ENCODE measurements around the gene CACNA1C. TPM values are rescaled to one million over a fixed set of nuclear protein-coding genes. Genes with fewer than 3 reads are reported as not detected.

CACNA1C gene
- total and polyA plus RNA-seq, 2 donors (not counting 1 experiment from before 2014, with no cell fraction given), result 7.6 to 11.4 TPM

DNA sequence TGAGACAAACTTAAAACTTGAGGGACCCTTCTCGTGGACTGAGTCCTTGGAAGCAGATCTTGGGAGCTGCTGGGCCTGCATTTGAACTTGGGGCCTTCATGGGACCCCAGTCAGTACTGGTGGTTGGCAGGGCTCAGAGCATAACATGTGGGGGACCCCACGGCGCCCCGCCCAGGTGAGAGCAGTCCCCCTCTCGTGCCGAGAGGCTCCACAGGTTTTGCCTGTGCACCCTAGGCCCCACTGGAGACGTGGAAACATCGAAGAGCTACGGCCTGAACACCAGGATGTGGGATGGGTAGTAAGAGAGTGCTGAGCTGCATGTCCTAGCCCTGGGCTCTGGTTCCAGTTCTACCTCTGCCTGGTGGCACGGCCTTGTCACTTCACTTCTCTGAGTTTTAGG lies 84.1 kb downstream of the CACNA1C start:
- H3K9ac ChIP-seq (ENCODE audit: insufficient read depth, low read length), result no peak overlapping the region
- no peak overlapping the region for H3K4me3 ChIP-seq (replicated peaks in 1 of 4; ENCODE audit: control extremely low read depth in 1 of 4, insufficient read depth in 1 of 4, low read depth in 3 of 4, low read length in 4 of 4)
- H4K20me1 ChIP-seq (ENCODE audit: control insufficient read depth, extremely low read depth, insufficient read depth, low read length), result no peaks in the 10 kb centered on the region
- H2AFZ ChIP-seq (ENCODE audit: low read length), result no peak overlapping the region
- no peaks in the 10 kb centered on the region for H3K9me3 ChIP-seq (ENCODE audit: control insufficient read depth, insufficient read depth, low read depth, low read length)
- H3K79me2 ChIP-seq (ENCODE audit: control insufficient read depth, insufficient read depth, low read length), result no peaks in the 10 kb centered on the region
- no peak for DNase-seq (ENCODE audit: low read depth in 2 of 2)
- H3K36me3 ChIP-seq (ENCODE audit: control insufficient read depth, insufficient read depth, low read length), result no peaks in the 10 kb centered on the region
- no peaks in the 10 kb centered on the region for H3K27me3 ChIP-seq (ENCODE audit: control insufficient read depth, insufficient read depth, low read length)
- no peak overlapping the region for H3K4me2 ChIP-seq (ENCODE audit: extremely low read depth, insufficient read depth, low read length)
- H3K4me1 ChIP-seq (ENCODE audit: control insufficient read depth, extremely low read depth, insufficient read depth, low read length), result no peaks in the 10 kb centered on the region
- TF ChIP-seq, protein P1, sequence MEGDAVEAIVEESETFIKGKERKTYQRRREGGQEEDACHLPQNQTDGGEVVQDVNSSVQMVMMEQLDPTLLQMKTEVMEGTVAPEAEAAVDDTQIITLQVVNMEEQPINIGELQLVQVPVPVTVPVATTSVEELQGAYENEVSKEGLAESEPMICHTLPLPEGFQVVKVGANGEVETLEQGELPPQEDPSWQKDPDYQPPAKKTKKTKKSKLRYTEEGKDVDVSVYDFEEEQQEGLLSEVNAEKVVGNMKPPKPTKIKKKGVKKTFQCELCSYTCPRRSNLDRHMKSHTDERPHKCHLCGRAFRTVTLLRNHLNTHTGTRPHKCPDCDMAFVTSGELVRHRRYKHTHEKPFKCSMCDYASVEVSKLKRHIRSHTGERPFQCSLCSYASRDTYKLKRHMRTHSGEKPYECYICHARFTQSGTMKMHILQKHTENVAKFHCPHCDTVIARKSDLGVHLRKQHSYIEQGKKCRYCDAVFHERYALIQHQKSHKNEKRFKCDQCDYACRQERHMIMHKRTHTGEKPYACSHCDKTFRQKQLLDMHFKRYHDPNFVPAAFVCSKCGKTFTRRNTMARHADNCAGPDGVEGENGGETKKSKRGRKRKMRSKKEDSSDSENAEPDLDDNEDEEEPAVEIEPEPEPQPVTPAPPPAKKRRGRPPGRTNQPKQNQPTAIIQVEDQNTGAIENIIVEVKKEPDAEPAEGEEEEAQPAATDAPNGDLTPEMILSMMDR (conservative IDR thresholded peaks at IDR 0.05 in 1 of 2, IDR thresholded peaks at IDR 0.05 in 1 of 2; ENCODE audit: low read depth in 1 of 2, low read length in 2 of 2), result no peak
- no peak for TF ChIP-seq EZH2 (IDR thresholded peaks at IDR 0.05; ENCODE audit: low read length, missing control alignments)
- no peak overlapping the region for H3K27ac ChIP-seq (ENCODE audit: insufficient read depth, low read length)

GRCh38 chr12:2137711-2138110 lies 84.9 kb downstream of the CACNA1C start:
- Histone ChIP-seq H2AFZ (ENCODE audit: low read length) (no peak overlapping the region), H3K4me2 (ENCODE audit: extremely low read depth, insufficient read depth, low read length) (no peak overlapping the region), H3K4me3 (replicated peaks in 1 of 4; ENCODE audit: control extremely low read depth in 1 of 4, insufficient read depth in 1 of 4, low read depth in 3 of 4, low read length in 4 of 4) (no peak overlapping the region), H3K27ac (ENCODE audit: insufficient read depth, low read length) (no peak overlapping the region), H3K9me3 (ENCODE audit: control insufficient read depth, insufficient read depth, low read depth, low read length) (no peaks in the 10 kb centered on the region), H3K27me3 (ENCODE audit: control insufficient read depth, insufficient read depth, low read length) (no peaks in the 10 kb centered on the region), H3K4me1 (ENCODE audit: control insufficient read depth, extremely low read depth, insufficient read depth, low read length) (no peaks in the 10 kb centered on the region), H4K20me1 (ENCODE audit: control insufficient read depth, extremely low read depth, insufficient read depth, low read length) (no peaks in the 10 kb centered on the region), H3K79me2 (ENCODE audit: control insufficient read depth, insufficient read depth, low read length) (no peaks in the 10 kb centered on the region), H3K36me3 (ENCODE audit: control insufficient read depth, insufficient read depth, low read length) (no peaks in the 10 kb centered on the region), H3K9ac (ENCODE audit: insufficient read depth, low read length) (no peak overlapping the region)
- TF ChIP-seq, protein P1 (conservative IDR thresholded peaks at IDR 0.05 in 1 of 2, IDR thresholded peaks at IDR 0.05 in 1 of 2; ENCODE audit: low read depth in 1 of 2, low read length in 2 of 2), result no peak
- no peak for TF ChIP-seq EZH2 (IDR thresholded peaks at IDR 0.05; ENCODE audit: low read length, missing control alignments)
- no peak for DNase-seq (ENCODE audit: low read depth in 2 of 2)

DNA sequence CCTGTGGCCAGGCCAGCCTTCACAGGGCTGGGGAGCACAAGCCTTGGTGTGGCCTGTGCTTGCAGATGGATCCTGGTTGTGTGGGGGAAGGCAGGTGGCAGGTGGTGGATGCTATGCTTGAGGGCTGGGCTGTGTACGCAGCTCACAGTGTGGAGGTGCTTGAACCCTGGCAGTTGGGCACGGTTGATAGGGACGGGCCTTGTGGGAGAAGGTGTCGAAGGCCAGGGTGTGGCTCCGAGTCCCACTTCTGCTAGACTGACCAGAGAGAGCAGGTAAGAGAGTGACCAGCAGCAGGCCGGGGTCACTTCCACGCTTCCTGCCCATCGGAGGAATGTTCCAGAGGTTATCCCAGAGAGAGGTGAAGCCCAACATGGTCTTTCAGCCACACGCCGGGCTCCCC lies 85.5 kb downstream of the CACNA1C start:
- Histone ChIP-seq H3K4me2 (ENCODE audit: extremely low read depth, insufficient read depth, low read length) (no peak overlapping the region), H3K27ac (ENCODE audit: insufficient read depth, low read length) (no peak overlapping the region), H3K27me3 (ENCODE audit: control insufficient read depth, insufficient read depth, low read length) (no peaks in the 10 kb centered on the region), H3K9ac (ENCODE audit: insufficient read depth, low read length) (no peak overlapping the region), H3K4me3 (replicated peaks in 1 of 4; ENCODE audit: control extremely low read depth in 1 of 4, insufficient read depth in 1 of 4, low read depth in 3 of 4, low read length in 4 of 4) (no peak overlapping the region), H3K4me1 (ENCODE audit: control insufficient read depth, extremely low read depth, insufficient read depth, low read length) (no peaks in the 10 kb centered on the region), H3K36me3 (ENCODE audit: control insufficient read depth, insufficient read depth, low read length) (no peaks in the 10 kb centered on the region), H3K9me3 (ENCODE audit: control insufficient read depth, insufficient read depth, low read depth, low read length) (no peaks in the 10 kb centered on the region), H3K79me2 (ENCODE audit: control insufficient read depth, insufficient read depth, low read length) (no peaks in the 10 kb centered on the region), H2AFZ (ENCODE audit: low read length) (no peak overlapping the region), H4K20me1 (ENCODE audit: control insufficient read depth, extremely low read depth, insufficient read depth, low read length) (no peaks in the 10 kb centered on the region)
- DNase-seq (ENCODE audit: low read depth in 2 of 2), result no peak
- no peak for TF ChIP-seq EZH2 (IDR thresholded peaks at IDR 0.05; ENCODE audit: low read length, missing control alignments)
- TF ChIP-seq, protein P1 (conservative IDR thresholded peaks at IDR 0.05 in 1 of 2, IDR thresholded peaks at IDR 0.05 in 1 of 2; ENCODE audit: low read depth in 1 of 2, low read length in 2 of 2), result no peak
